SK-N-SH (cell line): ENCODE data around the gene SOX9. TPM values are rescaled to one million over a fixed set of nuclear protein-coding genes. Genes with fewer than 3 reads are reported as not detected.

Experiments
- CTCF ChIA-PET: fragments of 300-600, 350-600 bp; formaldehyde crosslinking; extraction: SDS; loops from one replicate; lab custom pipeline; 2021; lab: Yijun Ruan, JAX
- POLR2A ChIA-PET: fragments of 350-600 bp; sonication (Branson Sonifier 250); formaldehyde crosslinking; extraction: SDS; loops from one replicate; lab custom pipeline; 2020; ENCODE audit warnings: antibody characterized with exemption, inconsistent platforms; lab: Yijun Ruan, JAX
- DNase-seq: peaks from one replicate; pipeline ENCODE4 v3.0.0; 2012
- H2AFZ ChIP-seq: fragments of 200-600 bp; sonication (generic); 2 replicates; pipeline ENCODE4 v1.8.1; 2016; ENCODE audit warnings: antibody characterized with exemption, mild to moderate bottlenecking, low read depth
- H3F3A ChIP-seq: fragments of 200-600 bp; sonication (generic); replicated peaks from 2 replicates; pipeline ENCODE3; 2016; ENCODE audit warnings: antibody characterized with exemption, mild to moderate bottlenecking; ENCODE audit not compliant: insufficient read depth
- H3K27ac ChIP-seq, 2 experiments: fragments of 200-500 bp in 1 of 2; fragments of 200-600 bp in 1 of 2; sonication (Bioruptor generic) in 1 of 2; sonication (generic), shearing (Covaris generic) in 1 of 2; 2 replicates each; pipeline versions ENCODE4 v1.5.1 to v1.6.1; 2014 to 2016; ENCODE audit warnings: low read depth in 2 of 2, inconsistent platforms in 1 of 2, low read length in 1 of 2, mild to moderate bottlenecking in 1 of 2, mixed read lengths in 1 of 2
- H3K27me3 ChIP-seq: fragments of 200-600 bp; sonication (generic), shearing (Covaris generic); 2 replicates; pipeline ENCODE4 v1.6.1; 2016; ENCODE audit warnings: mixed run types; ENCODE audit not compliant: insufficient read depth
- H3K36me3 ChIP-seq, 2 experiments: fragments of 200-500 bp in 1 of 2; fragments of 200-600 bp in 1 of 2; sonication (Bioruptor generic) in 1 of 2; sonication (generic) in 1 of 2; replicated peaks in 1 of 2; 2 replicates each; pipeline versions ENCODE3 to v1.5.1; 2014 to 2016; ENCODE audit warnings: low read length in 1 of 2, mild to moderate bottlenecking in 1 of 2; ENCODE audit not compliant: insufficient read depth in 2 of 2, control insufficient read depth in 1 of 2
- H3K4me1 ChIP-seq, 2 experiments: fragments of 200-500 bp in 1 of 2; fragments of 200-600 bp in 1 of 2; sonication (Bioruptor generic) in 1 of 2; sonication (generic), shearing (Covaris generic) in 1 of 2; 2 replicates each; pipeline versions ENCODE4 v1.5.1 to v1.6.1; 2014 to 2016; ENCODE audit warnings: low read depth in 1 of 2, low read length in 1 of 2, mixed run types in 1 of 2; ENCODE audit not compliant: insufficient read depth in 2 of 2, control insufficient read depth in 1 of 2
- H3K4me2 ChIP-seq: fragments of 200-600 bp; sonication (generic), shearing (Covaris generic); 2 replicates; pipeline ENCODE4 v1.6.1; 2017; ENCODE audit warnings: mixed run types
- H3K4me3 ChIP-seq, 2 experiments: fragments of 200-500 bp in 1 of 2; fragments of 200-600 bp in 1 of 2; sonication (Bioruptor generic) in 1 of 2; sonication (generic), shearing (Covaris generic) in 1 of 2; 2 replicates each; pipeline versions ENCODE4 v1.5.1 to v1.8.1; 2014 to 2016; ENCODE audit warnings: low read depth in 2 of 2, inconsistent platforms in 1 of 2, low read length in 1 of 2, mild to moderate bottlenecking in 1 of 2, mixed read lengths in 1 of 2, moderate library complexity in 1 of 2
- H3K79me2 ChIP-seq: fragments of 200-600 bp; sonication (generic); 2 replicates; pipeline ENCODE4 v1.8.1; 2017; ENCODE audit warnings: mild to moderate bottlenecking; ENCODE audit not compliant: insufficient read depth
- H3K9ac ChIP-seq: fragments of 200-600 bp; sonication (generic); 2 replicates; pipeline ENCODE4 v1.6.1; 2017; ENCODE audit warnings: mixed run types
- H3K9me2 ChIP-seq: fragments of 200-600 bp; sonication (generic); 2 replicates; pipeline ENCODE4 v1.6.1; 2017; ENCODE audit warnings: mixed run types
- H3K9me3 ChIP-seq: fragments of 200-600 bp; sonication (generic); 2 replicates; pipeline ENCODE4 v1.6.1; 2017; ENCODE audit warnings: mixed run types, mild to moderate bottlenecking, moderate library complexity
- H4K20me1 ChIP-seq: fragments of 200-600 bp; sonication (generic); 2 replicates; pipeline ENCODE4 v1.6.1; 2017; ENCODE audit warnings: mild to moderate bottlenecking, mixed run types; ENCODE audit not compliant: insufficient read depth
- CHD2 ChIP-seq: fragments of 150-350 bp; IDR thresholded peaks from 2 replicates; pipeline ENCODE4 v1.6.1; 2018; ENCODE audit warnings: low read length; ENCODE audit not compliant: partially characterized antibody
- ELF1 ChIP-seq: IDR thresholded peaks from 2 replicates; pipeline ENCODE4 v1.4.0; 2012
- EZH2phosphoT487 ChIP-seq: fragments of 200-600 bp; sonication (generic); IDR thresholded peaks from 2 replicates; pipeline ENCODE4 v1.6.1; 2017; ENCODE audit warnings: low read depth, mixed run types, mild to moderate bottlenecking, antibody characterized with exemption, moderate library complexity, borderline replicate concordance
- FOSL2 ChIP-seq: IDR thresholded peaks from 2 replicates; pipeline ENCODE4 v1.4.0; 2012; ENCODE audit warnings: low read depth, mild to moderate bottlenecking, moderate library complexity, borderline replicate concordance
- FOXM1 ChIP-seq: IDR thresholded peaks from 2 replicates; pipeline ENCODE4 v1.4.0; 2012; ENCODE audit warnings: low read depth, mild to moderate bottlenecking
- JUND ChIP-seq: IDR thresholded peaks from 2 replicates; pipeline ENCODE4 v1.4.0; 2012
- MEF2A ChIP-seq: IDR thresholded peaks from 2 replicates; pipeline ENCODE4 v1.4.0; 2012; ENCODE audit warnings: low read depth, borderline replicate concordance
- MXI1 ChIP-seq: IDR thresholded peaks from 2 replicates; pipeline ENCODE4 v1.6.1; 2012; ENCODE audit warnings: mild to moderate bottlenecking, low read depth, low read length, improper control_type of control experiment
- NFIC ChIP-seq: IDR thresholded peaks from 2 replicates; pipeline ENCODE4 v1.4.0; 2012; ENCODE audit warnings: borderline replicate concordance
- NRF1 ChIP-seq: IDR thresholded peaks from 2 replicates; pipeline ENCODE4 v1.6.1; 2012; ENCODE audit warnings: low read depth, mild to moderate bottlenecking, low read length
- POLR2AphosphoS5 ChIP-seq: IDR thresholded peaks from 2 replicates; pipeline ENCODE4 v1.6.1; 2012; ENCODE audit warnings: low read depth, low read length
- RCOR1 ChIP-seq: fragments of 150-350 bp; IDR thresholded peaks from 2 replicates; pipeline ENCODE4 v1.6.1; 2017; ENCODE audit warnings: antibody characterized with exemption, low read length
- RFX5 ChIP-seq: IDR thresholded peaks from 2 replicates; pipeline ENCODE4 v1.6.1; 2012; ENCODE audit warnings: mild to moderate bottlenecking, improper control_type of control experiment, low read length
- RXRA ChIP-seq: IDR thresholded peaks from 2 replicates; pipeline ENCODE4 v1.4.0; 2012; ENCODE audit warnings: low read depth, mild to moderate bottlenecking, borderline replicate concordance
- SIN3A ChIP-seq: IDR thresholded peaks from 2 replicates; pipeline ENCODE4 v1.6.1; 2012; ENCODE audit warnings: low read depth, mild to moderate bottlenecking, low read length, moderate library complexity, borderline replicate concordance
- TAF1 ChIP-seq: IDR thresholded peaks from 2 replicates; pipeline ENCODE4 v1.6.1; 2012; ENCODE audit warnings: low read depth, mild to moderate bottlenecking, low read length, moderate library complexity, borderline replicate concordance
- TEAD4 ChIP-seq: IDR thresholded peaks from 2 replicates; pipeline ENCODE4 v1.4.0; 2012; ENCODE audit warnings: mild to moderate bottlenecking, borderline replicate concordance; ENCODE audit not compliant: insufficient read depth
- YY1 ChIP-seq: IDR thresholded peaks from 2 replicates; pipeline ENCODE4 v1.4.0; 2012; ENCODE audit warnings: low read depth, mild to moderate bottlenecking
- WGBS: methylation state at CpG from one replicate; pipeline ENCODE4 v1.1.6; 2017; ENCODE audit warnings: low lambda C conversion rate; 5-methylcytosine and 5-hydroxymethylcytosine counted together
- polyA plus RNA-seq, 3 experiments: library from polyadenylated mRNA; depleted of rRNA; stranded (reverse); fragments of >200 nt; gene quantifications; 2 replicates each; pipeline ENCODE4 v1.2.3, GENCODE V29; 2012
- TF ChIP-seq, protein P1 (sequence below): IDR thresholded peaks from 2 replicates; pipeline ENCODE4 v1.4.0; 2012; ENCODE audit warnings: low read depth, borderline replicate concordance
- TF ChIP-seq, protein P2 (sequence below): IDR thresholded peaks from 2 replicates; pipeline ENCODE4 v1.4.0; 2012; ENCODE audit warnings: low read depth
- TF ChIP-seq, protein P3 (sequence below): IDR thresholded peaks from 2 replicates; pipeline ENCODE4; 2012

Gene SOX9
- polyA plus RNA-seq, 1 of the 3 experiments (the other 2 are of a cell fraction) = 35.3 TPM

DNA sequence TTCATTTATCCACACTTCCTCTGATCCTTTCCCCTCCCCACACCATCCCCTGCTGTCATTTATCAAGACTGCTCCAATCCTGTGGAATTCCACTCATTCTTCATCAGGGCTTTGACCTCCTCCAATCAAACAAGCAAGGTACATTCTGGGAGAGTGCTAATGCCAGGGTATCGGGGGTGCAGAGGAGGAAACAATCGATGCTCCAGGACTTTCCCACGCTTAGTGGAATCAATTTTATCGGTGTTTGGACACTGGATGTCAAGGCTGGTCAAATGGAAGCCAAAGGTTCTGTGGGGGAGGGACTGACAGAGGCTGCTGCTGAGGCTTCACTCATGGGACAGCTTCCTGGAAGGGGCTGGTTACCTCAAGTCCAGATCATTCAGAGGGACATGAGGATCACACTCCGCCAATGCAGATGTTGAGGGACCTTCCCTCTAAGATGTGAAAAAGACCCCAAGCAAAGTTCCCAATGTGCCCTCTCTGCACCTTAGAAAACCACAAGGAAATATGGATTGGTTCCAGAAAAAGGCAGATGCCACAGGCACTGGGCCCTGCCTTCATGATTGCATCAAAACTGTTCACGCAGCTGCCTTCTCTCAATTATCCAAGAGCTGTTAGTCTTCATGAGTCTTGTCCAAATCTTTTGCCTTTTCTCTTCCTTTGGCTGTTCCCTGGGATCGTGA, 44.7 kb upstream of the SOX9 start:
- CTCF ChIA-PET = interaction anchor here (0.9 to 2.5 kb wide), 4 partner anchors 9 to 12 kb away, joined by 3 to 10 read pairs (median 4); no protein-coding TSS in a partner anchor
- POLR2A ChIA-PET = no interaction called here
- DNase-seq = no peak

DNA sequence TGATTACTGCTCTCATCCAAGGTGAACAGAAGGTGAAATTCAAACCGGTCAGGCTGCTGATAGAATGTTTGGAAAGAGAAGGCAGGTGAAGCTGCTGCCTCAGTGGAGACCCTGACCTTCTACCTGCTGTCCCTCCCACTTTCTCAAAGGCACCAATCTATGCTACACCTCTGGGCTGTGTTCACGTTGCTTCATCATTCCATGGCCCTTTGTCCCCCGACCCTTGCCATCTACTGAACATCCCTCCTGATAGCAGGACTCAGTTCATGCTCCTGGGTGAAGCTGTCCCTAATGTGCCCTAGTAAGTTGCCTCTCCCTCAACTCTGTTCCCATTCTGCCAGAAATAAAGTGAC, 44.2 kb upstream of the SOX9 start:
- H3K9ac ChIP-seq = no peak overlapping the region
- ChIA-PET CTCF (interaction anchor here (0.7 to 2.5 kb wide), 6 partner anchors 9 to 480 kb away, joined by 3 to 10 read pairs (median 4); no protein-coding TSS in a partner anchor), POLR2A (no interaction called here)
- H3K4me3 ChIP-seq = no peak overlapping the region
- no peaks in the 10 kb centered on the region for H3K9me2 ChIP-seq
- H3K4me2 ChIP-seq = no peak overlapping the region
- no peak for DNase-seq
- H3F3A ChIP-seq = no peaks in the 10 kb centered on the region
- H4K20me1 ChIP-seq = no peaks in the 10 kb centered on the region
- no peaks in the 10 kb centered on the region for H3K9me3 ChIP-seq
- H3K79me2 ChIP-seq = no peaks in the 10 kb centered on the region
- no peaks in the 10 kb centered on the region for H3K36me3 ChIP-seq
- no peaks in the 10 kb centered on the region; the same call in 1 of the 2 replicates for H3K27me3 ChIP-seq
- peaks cover 0 to 2% of the 10 kb centered on the region in 2 experiments; a peak in 1 of 4 replicates for H3K4me1 ChIP-seq
- H3K27ac ChIP-seq = no peak overlapping the region
- no peak overlapping the region for H2AFZ ChIP-seq
- 43% methylated on average over 3 of the region's 3 CpGs for WGBS
- no peak for TF ChIP-seq ELF1
- no peak for TF ChIP-seq FOSL2
- TF ChIP-seq MXI1 = no peak
- no peak for TF ChIP-seq TEAD4
- TF ChIP-seq TAF1 = no peak
- TF ChIP-seq RXRA = no peak
- TF ChIP-seq JUND = no peak
- no peak for TF ChIP-seq POLR2AphosphoS5
- no peak for TF ChIP-seq NRF1
- no peak for TF ChIP-seq RCOR1
- no peak for TF ChIP-seq NFIC
- no peak for TF ChIP-seq RFX5
- TF ChIP-seq, protein P1, sequence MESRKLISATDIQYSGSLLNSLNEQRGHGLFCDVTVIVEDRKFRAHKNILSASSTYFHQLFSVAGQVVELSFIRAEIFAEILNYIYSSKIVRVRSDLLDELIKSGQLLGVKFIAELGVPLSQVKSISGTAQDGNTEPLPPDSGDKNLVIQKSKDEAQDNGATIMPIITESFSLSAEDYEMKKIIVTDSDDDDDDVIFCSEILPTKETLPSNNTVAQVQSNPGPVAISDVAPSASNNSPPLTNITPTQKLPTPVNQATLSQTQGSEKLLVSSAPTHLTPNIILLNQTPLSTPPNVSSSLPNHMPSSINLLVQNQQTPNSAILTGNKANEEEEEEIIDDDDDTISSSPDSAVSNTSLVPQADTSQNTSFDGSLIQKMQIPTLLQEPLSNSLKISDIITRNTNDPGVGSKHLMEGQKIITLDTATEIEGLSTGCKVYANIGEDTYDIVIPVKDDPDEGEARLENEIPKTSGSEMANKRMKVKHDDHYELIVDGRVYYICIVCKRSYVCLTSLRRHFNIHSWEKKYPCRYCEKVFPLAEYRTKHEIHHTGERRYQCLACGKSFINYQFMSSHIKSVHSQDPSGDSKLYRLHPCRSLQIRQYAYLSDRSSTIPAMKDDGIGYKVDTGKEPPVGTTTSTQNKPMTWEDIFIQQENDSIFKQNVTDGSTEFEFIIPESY = no peak
- no peak for TF ChIP-seq CHD2
- no peak for TF ChIP-seq EZH2phosphoT487

More for the DNA sequence above, 44.7 kb upstream of the SOX9 start:
- Histone ChIP-seq H3K9ac (no peak overlapping the region), H3K9me3 (no peaks in the 10 kb centered on the region), H3K4me2 (no peak overlapping the region), H3K27ac (no peak overlapping the region), H3K4me3 (no peak overlapping the region), H3K9me2 (no peaks in the 10 kb centered on the region), H3K79me2 (no peaks in the 10 kb centered on the region), H2AFZ (no peak overlapping the region), H3K36me3 (no peaks in the 10 kb centered on the region), H3F3A (no peaks in the 10 kb centered on the region), H4K20me1 (no peaks in the 10 kb centered on the region), H3K27me3 (no peaks in the 10 kb centered on the region; the same call in 1 of the 2 replicates), H3K4me1 (peaks cover 0 to 5% of the 10 kb centered on the region in 2 experiments; a peak in 1 of 4 replicates)
- 52% methylated on average over 7 of the region's 7 CpGs for WGBS
- TF ChIP-seq MEF2A (no peak), SIN3A (no peak), NFIC (no peak), TAF1 (no peak), FOXM1 (no peak), YY1 (no peak)
- TF ChIP-seq, protein P2, sequence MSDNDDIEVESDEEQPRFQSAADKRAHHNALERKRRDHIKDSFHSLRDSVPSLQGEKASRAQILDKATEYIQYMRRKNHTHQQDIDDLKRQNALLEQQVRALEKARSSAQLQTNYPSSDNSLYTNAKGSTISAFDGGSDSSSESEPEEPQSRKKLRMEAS = no peak
- TF ChIP-seq, protein P3, sequence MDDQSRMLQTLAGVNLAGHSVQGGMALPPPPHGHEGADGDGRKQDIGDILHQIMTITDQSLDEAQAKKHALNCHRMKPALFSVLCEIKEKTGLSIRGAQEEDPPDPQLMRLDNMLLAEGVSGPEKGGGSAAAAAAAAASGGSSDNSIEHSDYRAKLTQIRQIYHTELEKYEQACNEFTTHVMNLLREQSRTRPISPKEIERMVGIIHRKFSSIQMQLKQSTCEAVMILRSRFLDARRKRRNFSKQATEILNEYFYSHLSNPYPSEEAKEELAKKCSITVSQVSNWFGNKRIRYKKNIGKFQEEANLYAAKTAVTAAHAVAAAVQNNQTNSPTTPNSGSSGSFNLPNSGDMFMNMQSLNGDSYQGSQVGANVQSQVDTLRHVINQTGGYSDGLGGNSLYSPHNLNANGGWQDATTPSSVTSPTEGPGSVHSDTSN = no peak
- TF ChIP-seq, protein P1 = no peak
